ENCODE data around the gene MGAT4C.

GRCh38 chr12:85971800-85972199, 284.4 kb downstream of the MGAT4C start:
- TF ChIP-seq EZH2phosphoT487 (IDR thresholded peaks at IDR 0.05; ENCODE audit: borderline replicate concordance, low read length) = no peak
- TF ChIP-seq, protein P1, sequence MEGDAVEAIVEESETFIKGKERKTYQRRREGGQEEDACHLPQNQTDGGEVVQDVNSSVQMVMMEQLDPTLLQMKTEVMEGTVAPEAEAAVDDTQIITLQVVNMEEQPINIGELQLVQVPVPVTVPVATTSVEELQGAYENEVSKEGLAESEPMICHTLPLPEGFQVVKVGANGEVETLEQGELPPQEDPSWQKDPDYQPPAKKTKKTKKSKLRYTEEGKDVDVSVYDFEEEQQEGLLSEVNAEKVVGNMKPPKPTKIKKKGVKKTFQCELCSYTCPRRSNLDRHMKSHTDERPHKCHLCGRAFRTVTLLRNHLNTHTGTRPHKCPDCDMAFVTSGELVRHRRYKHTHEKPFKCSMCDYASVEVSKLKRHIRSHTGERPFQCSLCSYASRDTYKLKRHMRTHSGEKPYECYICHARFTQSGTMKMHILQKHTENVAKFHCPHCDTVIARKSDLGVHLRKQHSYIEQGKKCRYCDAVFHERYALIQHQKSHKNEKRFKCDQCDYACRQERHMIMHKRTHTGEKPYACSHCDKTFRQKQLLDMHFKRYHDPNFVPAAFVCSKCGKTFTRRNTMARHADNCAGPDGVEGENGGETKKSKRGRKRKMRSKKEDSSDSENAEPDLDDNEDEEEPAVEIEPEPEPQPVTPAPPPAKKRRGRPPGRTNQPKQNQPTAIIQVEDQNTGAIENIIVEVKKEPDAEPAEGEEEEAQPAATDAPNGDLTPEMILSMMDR (conservative IDR thresholded peaks at IDR 0.05; ENCODE audit: low read depth, low read length) = peak; percentile 61

Measured in PC-3 (cell line).